Fibroblast of mammary gland (primary cell): ENCODE data around the gene COQ8B.
"Not testable (repeated sequence)": the region's sequence is repeated elsewhere in the genome, so short reads cannot be mapped to it uniquely, and the experiment has no call there.

ENCODE experiments used
- DNase-seq: peaks from one replicate; pipeline ENCODE4 v3.0.0-alpha.2; 2010; ENCODE audit warnings: low read depth
- H3K4me3 ChIP-seq: 2 replicates; pipeline ENCODE4 v1.5.1; 2011; ENCODE audit warnings: low read depth, mild to moderate bottlenecking, low read length, moderate library complexity; ENCODE audit not compliant: control insufficient read depth
- TF ChIP-seq, protein P1 (sequence below): conservative IDR thresholded peaks from 2 replicates; pipeline ENCODE4 v1.5.1; 2011; ENCODE audit warnings: low read depth, low read length, inconsistent platforms; ENCODE audit not compliant: control insufficient read depth, insufficient read depth

The COQ8B gene

DNA sequence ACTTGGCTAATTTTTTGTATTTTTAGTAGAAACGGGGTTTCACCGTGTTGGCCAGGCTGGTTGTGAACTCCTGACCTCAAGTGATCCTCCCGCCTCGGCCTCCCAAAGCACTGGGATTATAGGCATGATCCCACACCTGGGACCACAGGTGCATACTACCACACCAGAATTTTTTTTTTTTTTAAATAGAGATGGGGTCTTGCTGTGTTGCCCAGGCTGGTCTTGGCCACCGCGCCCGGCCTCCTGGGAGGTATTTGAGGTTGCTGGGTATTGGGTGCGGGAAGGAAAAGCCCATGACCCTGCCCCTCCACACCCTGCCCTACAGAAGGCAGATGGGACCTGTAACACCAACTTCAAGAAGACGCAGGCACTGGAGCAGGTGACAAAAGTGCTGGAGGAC is 20.0 kb upstream of the COQ8B start:
- DNase-seq = no peak
- TF ChIP-seq, protein P1, sequence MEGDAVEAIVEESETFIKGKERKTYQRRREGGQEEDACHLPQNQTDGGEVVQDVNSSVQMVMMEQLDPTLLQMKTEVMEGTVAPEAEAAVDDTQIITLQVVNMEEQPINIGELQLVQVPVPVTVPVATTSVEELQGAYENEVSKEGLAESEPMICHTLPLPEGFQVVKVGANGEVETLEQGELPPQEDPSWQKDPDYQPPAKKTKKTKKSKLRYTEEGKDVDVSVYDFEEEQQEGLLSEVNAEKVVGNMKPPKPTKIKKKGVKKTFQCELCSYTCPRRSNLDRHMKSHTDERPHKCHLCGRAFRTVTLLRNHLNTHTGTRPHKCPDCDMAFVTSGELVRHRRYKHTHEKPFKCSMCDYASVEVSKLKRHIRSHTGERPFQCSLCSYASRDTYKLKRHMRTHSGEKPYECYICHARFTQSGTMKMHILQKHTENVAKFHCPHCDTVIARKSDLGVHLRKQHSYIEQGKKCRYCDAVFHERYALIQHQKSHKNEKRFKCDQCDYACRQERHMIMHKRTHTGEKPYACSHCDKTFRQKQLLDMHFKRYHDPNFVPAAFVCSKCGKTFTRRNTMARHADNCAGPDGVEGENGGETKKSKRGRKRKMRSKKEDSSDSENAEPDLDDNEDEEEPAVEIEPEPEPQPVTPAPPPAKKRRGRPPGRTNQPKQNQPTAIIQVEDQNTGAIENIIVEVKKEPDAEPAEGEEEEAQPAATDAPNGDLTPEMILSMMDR = no peak

DNA sequence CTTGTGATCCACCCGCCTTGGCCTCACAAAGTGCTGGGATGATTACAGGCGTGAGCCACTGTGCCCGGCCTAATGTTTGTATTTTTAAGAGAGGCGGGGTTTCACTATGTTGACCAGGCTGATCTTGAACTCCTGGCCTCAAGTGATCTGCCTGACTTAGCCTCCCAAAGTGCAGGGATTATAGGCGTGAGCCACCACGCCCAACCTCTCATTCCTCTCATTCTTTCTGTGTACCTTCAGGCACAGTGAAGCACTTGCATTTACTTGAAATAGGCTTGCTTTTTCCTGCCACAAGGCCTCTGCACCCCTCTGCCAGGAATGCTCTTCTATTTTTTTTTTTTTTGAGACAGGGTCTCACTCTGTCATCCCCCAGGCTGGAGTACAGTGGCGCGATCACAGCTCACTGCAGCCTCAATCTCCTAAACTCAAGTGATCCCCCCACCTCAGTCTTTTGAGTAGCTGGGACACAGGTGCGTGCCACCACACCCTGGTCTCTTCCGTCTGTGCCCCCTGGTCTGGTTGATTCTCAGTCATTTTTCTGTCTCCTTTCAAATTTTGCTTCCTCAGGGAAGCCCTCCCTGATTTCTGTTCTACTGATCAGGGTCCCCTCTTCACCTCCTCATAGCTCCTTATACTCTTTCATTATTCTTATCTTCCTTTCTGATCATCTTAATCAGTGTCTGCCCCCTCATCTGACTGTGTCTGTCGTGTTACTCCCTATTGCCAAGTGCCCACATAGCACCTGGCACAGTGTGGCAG is 18.5 kb upstream of the COQ8B start:
- H3K4me3 ChIP-seq = no peak overlapping the region
- no peak for DNase-seq
- TF ChIP-seq, protein P1 = no peak

More for the DNA sequence above, 20.0 kb upstream of the COQ8B start:
- H3K4me3 ChIP-seq = no peak overlapping the region

DNA sequence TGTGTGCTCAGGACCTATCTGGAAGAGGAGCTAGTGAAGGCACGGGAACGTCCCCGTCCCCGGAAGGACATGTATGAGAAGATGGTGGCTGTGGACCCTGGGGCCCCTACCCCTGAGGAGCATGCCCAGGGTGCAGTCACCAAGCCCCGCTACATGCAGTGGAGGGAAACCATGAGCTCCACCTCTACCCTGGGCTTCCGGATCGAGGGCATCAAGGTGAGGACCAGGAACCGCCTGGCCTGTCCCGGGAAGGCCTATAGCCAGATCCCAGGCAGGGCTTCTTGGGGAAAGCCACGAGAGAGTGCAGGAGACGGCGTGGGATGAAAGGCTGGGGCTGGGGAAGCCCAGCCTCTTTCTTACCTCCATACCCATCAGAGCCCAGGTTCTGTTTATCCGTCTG is 16.5 kb upstream of the COQ8B start:
- H3K4me3 ChIP-seq = no peak overlapping the region
- TF ChIP-seq, protein P1 = no peak
- no peak for DNase-seq

DNA sequence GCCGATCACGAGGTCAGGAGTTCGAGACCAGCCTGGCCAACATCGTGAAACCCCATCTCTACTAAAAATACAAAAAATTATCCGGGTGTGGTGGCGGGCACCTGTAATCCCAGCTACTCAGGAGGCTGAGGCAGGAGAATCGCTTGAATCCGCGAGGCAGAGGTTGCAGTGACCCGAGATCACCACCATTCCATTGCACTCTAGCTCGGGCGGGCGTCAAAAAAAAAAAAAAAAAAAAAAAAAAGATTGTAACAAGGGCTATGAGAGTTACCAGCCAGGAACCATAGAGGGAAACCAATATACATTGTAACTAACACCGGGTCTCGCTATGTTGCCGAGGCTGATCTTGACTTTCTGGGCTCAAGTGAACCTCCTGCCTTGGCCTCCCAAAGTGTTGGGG is 15.6 kb upstream of the COQ8B start:
- not testable (repeated sequence) for DNase-seq, H3K4me3 ChIP-seq

DNA sequence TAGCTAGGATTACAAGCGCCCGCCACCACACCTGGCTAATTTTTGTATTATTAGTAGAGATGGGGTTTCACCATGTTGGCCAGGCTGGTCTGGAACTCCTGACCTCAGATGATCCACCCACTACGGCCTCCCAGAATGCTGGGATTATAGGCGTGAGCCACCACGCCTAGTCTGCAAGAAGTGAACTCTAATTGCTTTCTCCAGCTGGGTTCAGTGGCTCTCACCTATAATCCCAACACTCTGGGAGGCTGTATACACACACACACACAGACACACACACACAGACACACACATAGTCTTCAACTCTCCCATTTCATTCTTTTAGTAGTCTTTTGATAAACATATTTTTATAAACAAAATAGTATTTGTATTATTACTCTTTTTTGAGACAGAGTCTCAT is 13.4 kb upstream of the COQ8B start:
- not testable (repeated sequence) for H3K4me3 ChIP-seq, DNase-seq

DNA sequence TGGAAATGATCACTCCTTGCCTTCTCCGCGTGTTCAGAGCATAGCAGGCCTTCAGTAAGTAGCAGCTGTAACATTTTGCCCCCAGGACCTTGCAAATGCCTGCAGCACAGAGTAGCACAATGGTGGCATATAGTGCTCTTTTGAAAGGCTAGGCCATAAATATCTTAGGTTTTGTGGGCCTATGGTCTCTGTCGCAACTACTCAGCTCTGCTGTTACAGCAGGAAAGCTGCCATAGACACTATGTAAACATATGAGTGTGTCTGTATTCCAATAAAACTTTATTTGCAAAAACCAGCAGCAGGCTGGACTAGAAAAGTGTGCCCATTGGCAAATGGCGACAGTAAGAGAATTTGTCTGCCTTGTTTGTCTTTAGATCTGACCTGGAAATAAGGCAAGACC is 9.6 kb upstream of the COQ8B start:
- no peak overlapping the region for H3K4me3 ChIP-seq
- no peak for DNase-seq
- TF ChIP-seq, protein P1 = no peak

DNA sequence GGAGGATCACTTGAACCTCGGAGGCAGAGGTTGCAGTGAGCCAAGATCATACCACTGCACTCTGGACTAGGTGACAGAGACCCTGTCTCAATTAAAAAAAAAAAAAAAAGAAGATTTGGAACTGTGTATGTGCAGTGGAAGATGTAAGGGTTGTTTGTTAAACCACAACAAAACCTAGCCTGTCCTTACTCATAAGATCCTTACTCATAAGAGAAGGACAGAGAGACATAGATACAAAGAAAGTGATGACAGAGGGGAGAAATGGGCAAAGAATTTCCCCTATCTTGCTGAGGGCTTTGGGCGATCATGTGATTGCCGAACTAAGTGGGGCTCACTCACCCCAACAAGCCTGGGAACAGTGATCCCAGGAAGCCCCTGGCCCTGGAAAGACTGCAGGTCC is 8.2 kb upstream of the COQ8B start:
- DNase-seq = no peak
- no peak overlapping the region for H3K4me3 ChIP-seq
- TF ChIP-seq, protein P1 = no peak

DNA sequence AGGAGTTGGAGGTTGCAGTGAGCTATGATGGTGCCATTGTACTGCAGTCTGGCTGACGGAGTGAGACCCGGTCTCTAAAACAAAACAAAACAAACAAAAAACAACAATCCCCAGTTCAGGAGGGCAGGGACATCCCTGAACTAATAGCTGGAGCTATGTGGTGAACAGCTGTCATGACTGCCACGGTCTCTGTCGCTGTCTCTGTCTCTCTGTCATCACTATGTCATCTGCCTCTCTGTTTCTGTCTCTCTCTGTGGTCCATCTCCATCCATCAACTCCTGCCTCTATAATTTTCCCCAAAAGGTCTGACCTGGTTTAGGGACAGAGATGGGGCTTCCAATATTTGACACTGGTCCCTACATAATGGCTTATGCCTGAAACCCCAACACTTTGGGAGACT is 7.6 kb upstream of the COQ8B start:
- no peak overlapping the region for H3K4me3 ChIP-seq
- no peak for DNase-seq
- TF ChIP-seq, protein P1 = no peak
